ENCODE measurements around the gene DAAM2.

- TF ChIP-seq CTCF (IDR thresholded peaks at IDR 0.05): no peak
- no peak for TF ChIP-seq POLR2A (IDR thresholded peaks at IDR 0.05)
- TF ChIP-seq POLR2AphosphoS5 (IDR thresholded peaks at IDR 0.05): no peak
Measured at GRCh38 chr6:39911513-39912125, 119.4 kb downstream of the DAAM2 start.

Measured in breast epithelium (tissue), 3 donors.